Measurements from ENCODE around the gene PIP4P1. TPM values are rescaled to one million over a fixed set of nuclear protein-coding genes. Genes with fewer than 3 reads are reported as not detected.
A peak's percentile ranks its signal among the peaks of the same experiment; 100 is the strongest.

The PIP4P1 gene
- total RNA-seq, 2 donors from 2014 or later = 23.1 to 27.4 TPM

DNA sequence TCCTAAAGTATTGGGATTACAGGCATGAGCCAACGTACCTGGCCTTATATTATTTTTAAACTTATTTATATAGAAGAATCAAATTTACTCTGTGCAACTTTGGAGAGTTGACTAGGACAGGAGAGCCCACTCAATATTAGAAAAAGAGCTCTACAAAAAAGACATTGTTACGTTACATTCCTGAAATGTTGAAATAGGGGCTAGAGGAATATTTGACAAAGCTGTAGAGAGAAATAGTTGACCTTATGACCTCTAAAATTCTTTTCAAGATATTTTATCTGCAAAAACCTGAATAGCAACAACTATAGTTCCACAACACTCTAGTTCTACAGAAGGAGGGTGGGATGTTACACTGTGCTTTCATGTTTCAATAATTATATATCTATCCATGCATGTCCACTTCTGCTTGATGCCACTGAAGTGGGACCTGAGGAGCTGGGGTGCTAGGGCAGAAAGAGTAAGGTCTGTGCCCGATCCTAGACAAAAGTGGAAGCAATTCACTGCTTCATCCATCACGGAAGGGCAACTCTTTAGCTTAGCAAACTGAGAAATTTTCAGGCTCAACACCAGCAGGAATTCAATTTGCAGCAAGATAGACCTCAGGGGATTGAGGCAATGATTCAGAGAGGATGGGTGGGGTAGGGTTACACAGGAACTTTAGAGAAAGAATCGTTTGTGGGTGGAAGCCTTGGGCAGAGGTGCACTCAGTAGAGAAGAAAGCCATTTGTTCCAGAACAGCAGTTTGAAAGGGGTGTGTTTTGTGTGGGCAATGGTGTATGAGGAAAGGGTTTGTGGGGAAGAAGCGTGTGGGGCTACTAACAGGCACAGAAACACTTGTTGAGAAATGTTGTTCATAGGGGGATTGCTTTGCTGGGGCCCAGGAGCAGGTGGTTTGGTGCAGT, 28.1 kb upstream of the PIP4P1 start:
- Mint-ChIP-seq H3K4me1 (peaks cover 52% of the 10 kb centered on the region), H3K9me3 (peaks cover 9% of the 10 kb centered on the region), H3K36me3 (ENCODE audit: low read depth) (no peaks in the 10 kb centered on the region), H3K4me3 (peak overlapping the region; percentile 78), H3K27me3 (no peaks in the 10 kb centered on the region), H3K27ac (peak overlapping the region; percentile 81)
- peak; percentile 56 for ATAC-seq (replicated peaks)

DNA sequence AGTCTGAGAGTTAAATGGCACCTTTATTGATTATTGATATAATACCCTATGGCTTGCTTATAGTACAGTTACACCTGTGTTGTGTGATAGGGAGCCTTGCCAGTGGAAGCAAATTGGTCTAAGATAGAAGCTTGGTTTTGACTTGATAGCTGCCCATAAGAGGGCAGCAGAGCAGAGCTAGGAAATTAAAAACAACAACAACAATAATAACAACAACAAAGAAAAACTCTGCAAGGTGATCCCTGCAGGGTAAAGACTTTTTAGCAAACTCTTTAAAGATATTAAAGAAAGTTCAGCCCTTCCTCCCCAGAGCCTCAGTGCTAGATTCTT, 26.1 kb upstream of the PIP4P1 start:
- Mint-ChIP-seq H3K9me3 (peaks cover 9% of the 10 kb centered on the region), H3K27ac (peak overlapping the region; percentile 74), H3K36me3 (ENCODE audit: low read depth) (no peaks in the 10 kb centered on the region), H3K4me1 (peaks cover 52% of the 10 kb centered on the region), H3K4me3 (peak overlapping the region; percentile 72), H3K27me3 (no peaks in the 10 kb centered on the region)
- ATAC-seq (replicated peaks) = no peak

DNA sequence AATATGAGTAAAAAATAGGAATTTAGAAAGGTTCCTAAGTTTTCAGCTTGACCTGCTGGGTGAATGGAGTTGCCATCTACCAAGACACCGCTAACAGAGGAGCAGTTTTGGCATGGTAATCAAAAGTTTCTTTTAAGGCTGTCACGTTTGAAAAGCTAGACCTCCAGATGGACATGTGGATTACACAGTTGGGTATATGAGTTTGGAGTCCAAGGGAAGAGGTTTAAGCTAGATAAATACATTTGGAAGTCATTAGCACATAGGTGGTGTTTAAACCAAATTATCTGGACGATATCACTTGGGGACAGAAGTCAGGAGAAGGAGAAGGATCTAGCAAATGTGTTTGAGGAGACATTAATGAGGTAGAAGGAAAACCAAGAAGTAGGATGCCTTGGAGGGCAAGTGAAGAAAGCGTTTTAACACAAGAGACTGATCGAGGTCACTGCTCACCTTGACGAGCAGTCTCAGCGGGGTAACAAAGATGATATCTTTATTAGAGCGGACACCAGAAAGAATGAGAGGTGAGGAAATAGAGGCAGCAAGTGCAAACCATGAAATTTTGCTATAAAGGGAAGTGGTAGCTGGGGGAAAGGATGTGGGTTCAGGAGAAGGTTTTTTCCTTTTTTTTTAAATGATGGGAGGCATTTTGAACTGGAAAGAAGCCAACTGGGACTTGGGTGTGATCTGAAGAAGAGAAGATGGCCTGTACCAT, 25.6 kb upstream of the PIP4P1 start:
- Mint-ChIP-seq H3K4me1 (peaks cover 57% of the 10 kb centered on the region), H3K36me3 (ENCODE audit: low read depth) (no peaks in the 10 kb centered on the region), H3K27me3 (no peaks in the 10 kb centered on the region), H3K27ac (peak overlapping the region; percentile 74), H3K4me3 (peak overlapping the region; percentile 72), H3K9me3 (peaks cover 9% of the 10 kb centered on the region)
- ATAC-seq (replicated peaks) = no peak

DNA sequence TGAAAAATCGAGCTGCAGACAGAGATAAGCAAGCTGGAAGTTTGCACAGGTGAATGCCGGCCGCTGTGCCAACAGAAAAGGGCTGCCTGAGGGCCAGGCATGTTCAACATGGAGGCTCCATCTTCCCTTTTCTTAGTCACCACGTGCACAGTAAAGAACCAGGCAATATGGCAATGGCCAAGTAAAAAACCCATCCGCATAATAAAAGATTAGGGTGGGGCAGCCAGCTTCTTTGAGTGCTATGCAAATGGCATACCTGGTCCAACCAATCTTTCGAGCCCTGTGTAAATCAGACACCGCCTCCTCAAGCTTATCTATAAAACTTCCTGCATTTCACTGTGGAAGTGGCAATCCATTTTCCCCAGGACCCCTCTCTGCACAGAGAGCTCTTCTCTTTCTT, 24.7 kb upstream of the PIP4P1 start:
- H3K36me3 Mint-ChIP-seq (ENCODE audit: low read depth) = no peaks in the 10 kb centered on the region
- no peak overlapping the region for H3K4me3 Mint-ChIP-seq
- no peak overlapping the region for H3K27ac Mint-ChIP-seq
- no peak for ATAC-seq (replicated peaks)
- peaks cover 9% of the 10 kb centered on the region for H3K9me3 Mint-ChIP-seq
- H3K4me1 Mint-ChIP-seq = peaks cover 52% of the 10 kb centered on the region
- no peaks in the 10 kb centered on the region for H3K27me3 Mint-ChIP-seq

DNA sequence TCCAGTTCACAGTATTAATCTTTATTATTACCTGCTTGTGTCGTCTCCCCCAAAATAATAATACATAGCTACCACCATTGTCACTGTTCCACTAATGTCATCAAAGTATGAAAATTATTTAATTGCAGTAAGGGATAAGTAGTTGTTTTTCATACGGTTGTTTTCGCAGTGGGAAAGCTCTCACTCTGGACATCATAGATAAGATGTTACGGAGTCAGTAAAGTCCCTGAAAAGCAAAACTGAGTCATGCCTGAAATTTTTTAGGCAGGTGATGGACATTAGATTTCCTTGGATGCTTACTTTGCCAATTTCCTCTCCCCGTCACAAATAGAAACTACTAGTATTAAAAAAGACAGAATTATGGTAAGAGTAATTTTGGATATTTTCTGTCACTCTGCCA, 21.1 kb upstream of the PIP4P1 start:
- Mint-ChIP-seq H3K9me3 (peaks cover 9% of the 10 kb centered on the region), H3K36me3 (ENCODE audit: low read depth) (peaks cover 19% of the 10 kb centered on the region), H3K4me1 (peaks cover 39% of the 10 kb centered on the region), H3K27me3 (no peaks in the 10 kb centered on the region), H3K4me3 (peak overlapping the region; percentile 21), H3K27ac (peak overlapping the region; percentile 11)
- no peak for ATAC-seq (replicated peaks)

DNA sequence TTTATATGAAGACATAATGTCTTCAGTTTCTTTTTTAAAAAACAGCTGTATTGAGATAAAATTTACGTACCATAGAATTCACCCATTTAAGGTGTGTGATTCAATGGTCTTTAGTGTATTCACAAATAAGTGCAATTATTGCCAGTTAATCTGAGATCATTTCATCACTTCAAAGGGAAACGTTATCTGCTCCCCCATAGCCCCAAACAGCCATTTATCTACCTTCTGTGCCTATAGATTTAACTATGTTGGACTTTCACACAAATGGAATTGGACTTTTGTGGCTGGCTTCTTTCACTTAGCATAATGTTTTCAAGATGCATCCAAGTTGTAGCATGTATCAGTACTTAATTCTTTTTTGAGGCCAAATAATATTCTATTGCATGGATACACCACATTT, 17.7 kb upstream of the PIP4P1 start:
- Mint-ChIP-seq H3K4me1 (peaks cover 53% of the 10 kb centered on the region), H3K9me3 (no peaks in the 10 kb centered on the region), H3K27me3 (no peaks in the 10 kb centered on the region), H3K27ac (no peak overlapping the region), H3K36me3 (ENCODE audit: low read depth) (peaks cover 54% of the 10 kb centered on the region), H3K4me3 (no peak overlapping the region)
- no peak for ATAC-seq (replicated peaks)

DNA sequence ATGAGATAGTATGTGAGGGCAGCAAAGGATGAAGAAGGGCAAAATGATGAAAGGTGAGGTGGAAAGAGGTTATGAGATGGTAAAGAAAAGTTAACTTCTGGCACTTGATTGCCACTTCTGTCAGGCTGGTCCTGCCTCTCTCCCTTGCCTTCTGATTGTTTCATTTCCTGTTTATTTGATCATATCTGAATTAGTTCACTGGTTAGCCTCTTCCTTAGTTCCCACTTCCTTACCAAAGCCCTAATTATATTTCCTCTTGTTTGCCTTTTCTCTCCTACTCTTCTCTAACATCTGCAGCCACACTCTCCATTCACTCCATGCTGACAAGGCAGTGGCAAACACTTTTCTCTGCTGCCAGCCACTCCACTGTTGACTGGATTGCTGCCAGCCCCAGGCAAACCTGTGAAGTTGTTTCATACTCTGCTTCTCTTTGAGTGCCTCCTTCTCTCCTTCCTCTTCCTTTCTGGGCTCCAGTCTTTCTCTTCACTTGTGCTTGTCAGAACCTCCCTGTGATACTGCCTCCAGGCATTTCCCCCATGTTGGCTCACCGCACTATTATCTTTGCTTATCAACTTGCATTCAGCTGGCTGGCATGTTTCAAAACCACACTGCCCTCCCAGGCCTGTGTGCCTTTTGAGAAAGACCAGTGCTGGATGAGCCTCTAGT, 16.1 kb upstream of the PIP4P1 start:
- Mint-ChIP-seq H3K4me1 (peaks cover 57% of the 10 kb centered on the region), H3K9me3 (no peaks in the 10 kb centered on the region), H3K4me3 (peak overlapping the region; percentile 73), H3K27ac (peak overlapping the region; percentile 93), H3K36me3 (ENCODE audit: low read depth) (peaks cover 69% of the 10 kb centered on the region), H3K27me3 (no peaks in the 10 kb centered on the region)
- peak; percentile 54 for ATAC-seq (replicated peaks)

DNA sequence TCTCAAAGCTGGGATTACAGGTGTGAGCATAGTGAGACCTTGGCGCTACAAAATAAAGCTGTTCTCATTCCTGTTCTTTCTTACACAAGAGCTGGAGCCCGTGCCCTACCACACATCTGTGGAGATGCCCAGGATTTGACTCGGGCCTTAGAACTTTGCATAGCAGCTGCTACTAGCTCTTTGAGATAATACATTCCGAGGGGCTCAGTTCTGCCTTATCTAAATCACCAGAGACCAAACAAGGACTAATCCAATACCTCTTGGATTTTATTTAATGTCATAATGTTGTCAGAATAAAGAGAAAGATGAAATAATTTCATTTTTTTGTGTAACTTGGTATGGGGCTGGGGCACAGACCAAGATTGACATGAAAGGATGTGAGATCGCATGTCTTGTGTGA, 15.5 kb upstream of the PIP4P1 start:
- no peak for ATAC-seq (replicated peaks)
- Mint-ChIP-seq H3K36me3 (ENCODE audit: low read depth) (peaks cover 75% of the 10 kb centered on the region), H3K4me3 (peak overlapping the region; percentile 73), H3K27ac (peak overlapping the region; percentile 93), H3K27me3 (no peaks in the 10 kb centered on the region), H3K9me3 (no peaks in the 10 kb centered on the region), H3K4me1 (peaks cover 57% of the 10 kb centered on the region)

DNA sequence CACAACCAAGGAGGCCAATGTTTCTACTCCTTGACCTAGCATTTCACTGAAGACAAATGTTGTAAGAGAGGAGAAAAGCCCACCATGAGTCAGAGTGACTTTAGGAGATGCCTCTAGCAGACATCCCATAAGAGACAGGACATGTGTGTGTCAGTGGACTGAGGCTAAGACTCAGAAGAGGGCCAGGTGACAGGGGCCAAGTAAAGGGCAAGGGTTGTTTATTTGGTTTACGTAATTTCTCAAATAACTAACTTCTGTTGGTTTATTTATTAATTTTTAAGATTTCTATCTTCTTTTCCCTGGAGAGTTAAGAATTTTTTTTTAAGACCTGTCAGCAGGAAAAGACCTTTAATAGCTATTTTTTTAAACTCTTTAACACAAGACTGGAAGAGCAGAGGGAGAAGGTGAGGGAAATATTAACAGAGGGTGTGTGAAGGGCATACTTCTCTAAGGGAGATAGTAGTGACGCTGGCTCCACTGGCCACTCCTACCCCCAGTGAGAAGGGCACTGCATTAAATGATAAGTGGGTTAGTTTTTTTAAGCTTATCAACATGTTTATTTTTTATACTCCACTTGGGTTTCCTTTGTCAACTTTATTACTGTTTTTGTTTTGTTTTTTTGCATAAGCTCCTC, 11.4 kb upstream of the PIP4P1 start:
- H3K27me3 Mint-ChIP-seq = no peaks in the 10 kb centered on the region
- H3K36me3 Mint-ChIP-seq (ENCODE audit: low read depth) = peaks cover 85% of the 10 kb centered on the region
- H3K4me1 Mint-ChIP-seq = peaks cover 58% of the 10 kb centered on the region
- no peaks in the 10 kb centered on the region for H3K9me3 Mint-ChIP-seq
- ATAC-seq (replicated peaks) = no peak
- peak overlapping the region; percentile 61 for H3K27ac Mint-ChIP-seq
- H3K4me3 Mint-ChIP-seq = peak overlapping the region; percentile 93

DNA sequence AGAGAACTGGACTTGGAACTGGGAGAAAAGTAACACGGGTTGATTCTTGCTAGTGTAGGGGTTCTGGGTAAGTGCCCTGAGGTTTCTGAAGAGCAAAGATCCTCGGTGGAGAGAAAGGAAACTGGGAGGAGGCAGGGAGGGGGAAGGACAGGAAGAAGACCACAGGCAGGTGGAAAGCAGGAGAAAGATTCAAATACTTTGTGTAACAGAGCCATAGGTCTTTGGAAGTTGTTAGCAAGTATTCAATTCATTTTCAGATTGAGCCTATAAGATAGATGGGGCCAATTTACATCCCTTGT, 9.3 kb upstream of the PIP4P1 start:
- Mint-ChIP-seq H3K36me3 (ENCODE audit: low read depth) (peaks cover 64% of the 10 kb centered on the region), H3K9me3 (no peaks in the 10 kb centered on the region), H3K27ac (peak overlapping the region; percentile 97)

DNA sequence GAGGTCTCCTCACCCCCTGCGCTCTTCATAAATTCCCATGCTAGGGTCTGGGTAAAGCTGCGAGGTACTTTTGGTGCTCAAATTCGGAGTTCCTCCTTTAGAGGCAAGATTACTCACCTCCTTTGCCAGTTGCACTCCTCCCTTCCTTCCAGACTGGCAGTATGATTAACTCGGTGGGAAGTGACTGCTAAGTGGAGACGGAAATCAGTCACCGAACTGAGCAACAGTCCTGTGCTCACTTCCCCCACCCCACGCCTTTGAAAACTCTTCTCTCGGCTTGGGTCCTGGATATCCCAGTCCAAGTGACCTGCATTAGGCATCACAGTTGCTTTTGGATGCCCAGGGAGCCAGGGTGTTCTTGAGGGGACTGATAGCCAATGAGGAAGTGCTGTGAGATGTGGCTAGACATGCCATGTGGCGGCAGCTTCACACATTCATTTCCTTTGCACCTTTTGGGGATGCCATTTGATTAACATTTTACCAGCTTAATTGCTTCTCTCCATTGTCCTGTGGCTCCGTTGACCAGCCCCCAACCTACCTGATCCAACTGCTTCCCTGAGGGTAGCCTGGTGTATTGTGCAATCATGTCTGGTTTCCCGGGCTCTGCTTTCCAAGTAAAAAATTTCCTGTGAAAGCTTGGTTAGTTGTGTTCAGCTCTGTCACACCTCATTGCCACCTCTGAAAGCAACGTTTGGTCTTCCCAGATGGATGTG, 8.8 kb upstream of the PIP4P1 start:
- H3K4me1 Mint-ChIP-seq = peaks cover 37% of the 10 kb centered on the region
- peak; percentile 88 for ATAC-seq (replicated peaks)
- peaks cover 59% of the 10 kb centered on the region for H3K36me3 Mint-ChIP-seq (ENCODE audit: low read depth)
- H3K27ac Mint-ChIP-seq = peak overlapping the region; percentile 97
- H3K9me3 Mint-ChIP-seq = no peaks in the 10 kb centered on the region
- H3K4me3 Mint-ChIP-seq = peak overlapping the region; percentile 93
- no peaks in the 10 kb centered on the region for H3K27me3 Mint-ChIP-seq

More for the DNA sequence above, 9.3 kb upstream of the PIP4P1 start:
- H3K4me3 Mint-ChIP-seq = peak overlapping the region; percentile 93
- H3K4me1 Mint-ChIP-seq = peaks cover 41% of the 10 kb centered on the region
- ATAC-seq (replicated peaks) = no peak
- H3K27me3 Mint-ChIP-seq = no peaks in the 10 kb centered on the region

DNA sequence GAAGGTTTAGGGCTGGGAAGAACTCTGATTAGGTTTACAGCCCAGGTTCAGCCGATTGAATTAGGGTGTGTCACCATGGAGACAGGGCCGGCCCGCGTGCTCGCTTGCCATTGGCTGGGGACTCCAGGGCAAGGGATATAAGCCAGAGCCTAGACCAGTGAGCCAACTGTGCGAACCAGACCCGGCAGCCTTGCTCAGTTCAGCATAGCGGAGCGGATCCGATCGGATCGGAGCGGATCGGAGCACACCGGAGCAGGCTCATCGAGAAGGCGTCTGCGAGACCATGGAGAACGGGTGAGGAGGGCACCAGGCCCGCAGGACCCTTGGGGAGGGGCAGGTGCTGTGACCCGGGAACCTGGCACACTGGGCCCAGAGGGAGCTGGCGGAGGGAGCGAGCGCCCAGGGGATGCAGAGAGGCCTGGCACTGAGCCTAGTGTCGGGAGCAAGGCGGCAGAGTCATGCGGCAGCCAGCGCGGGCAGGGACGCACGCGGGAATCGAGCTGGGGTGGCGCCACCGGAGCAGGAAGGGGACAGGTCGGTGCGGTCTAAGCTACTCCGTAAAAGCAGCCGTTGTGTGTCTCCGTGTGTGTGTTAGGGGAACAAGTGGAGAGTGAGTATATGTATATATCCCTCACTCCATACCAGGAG, 8.1 kb upstream of the PIP4P1 start, which contains the start of gene PNP:
PNP (plus strand) TSS at position 165 of the 648 bp plus-strand sequence; CDS start at position 284, 119 bp downstream.
- Mint-ChIP-seq H3K27me3 (no peaks in the 10 kb centered on the region), H3K9me3 (no peaks in the 10 kb centered on the region), H3K4me3 (peak within 1 kb of the TSS; percentile 93), H3K4me1 (peaks cover 31% of the 10 kb centered on the region), H3K27ac (peak within 1 kb of the TSS; percentile 97), H3K36me3 (ENCODE audit: low read depth) (peaks cover 52% of the 10 kb centered on the region)
- peak; percentile 92 for ATAC-seq (replicated peaks)

DNA sequence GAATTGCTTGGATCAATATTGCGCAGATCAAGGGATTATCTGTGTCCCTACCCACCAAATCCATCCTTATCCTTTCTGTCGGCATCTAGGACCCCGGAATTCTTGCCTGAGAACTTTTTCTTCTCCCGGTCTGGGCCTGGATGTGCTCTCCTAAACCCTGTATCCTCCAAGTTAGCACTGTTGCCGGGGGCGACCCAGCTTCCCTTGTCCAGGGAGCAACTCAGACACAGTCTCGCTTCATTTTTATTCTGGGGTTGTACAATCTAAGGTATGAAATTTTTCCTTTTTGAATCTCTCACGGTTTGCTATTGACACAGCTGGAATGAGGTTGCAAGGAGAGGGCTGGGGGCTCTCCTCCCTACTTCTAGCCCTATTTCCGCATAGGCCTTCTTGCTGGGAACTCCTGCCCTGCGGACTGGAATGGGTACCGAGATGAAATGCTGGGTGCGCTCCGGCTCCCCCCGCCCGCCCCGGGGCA, 7.6 kb upstream of the PIP4P1 start:
- peak overlapping the region; percentile 93 for H3K4me3 Mint-ChIP-seq
- no peaks in the 10 kb centered on the region for H3K27me3 Mint-ChIP-seq
- peaks cover 25% of the 10 kb centered on the region for H3K4me1 Mint-ChIP-seq
- H3K27ac Mint-ChIP-seq = peak overlapping the region; percentile 97
- no peaks in the 10 kb centered on the region for H3K9me3 Mint-ChIP-seq
- H3K36me3 Mint-ChIP-seq (ENCODE audit: low read depth) = peaks cover 46% of the 10 kb centered on the region
- ATAC-seq (replicated peaks) = no peak

Measured in activated T-helper 17 cell treated with anti-CD3 and anti-CD28 coated beads, Interleukin-2, amount 50 U/mL, for 72 hours (primary cell).